Measurements from ENCODE around the gene PDGFRA.

Gene PDGFRA

GRCh38 chr4:54185044-54185780, 43.9 kb upstream of the PDGFRA start (continued):
- no peak for TF ChIP-seq PRDM2 (tag by site-specific recombination; IDR thresholded peaks at IDR 0.05; ENCODE audit: borderline replicate concordance)
- TF ChIP-seq GLIS1 (tag by site-specific recombination; IDR thresholded peaks at IDR 0.05) = no peak
- TF ChIP-seq ZNF768 (tag by site-specific recombination; IDR thresholded peaks at IDR 0.05) = no peak
- TF ChIP-seq ZNF658 (tag by site-specific recombination; IDR thresholded peaks at IDR 0.05) = no peak
- no peak for TF ChIP-seq KLF9 (tag by site-specific recombination; IDR thresholded peaks at IDR 0.05; ENCODE audit: low read depth)
- no peak for TF ChIP-seq SALL2 (tag by site-specific recombination; IDR thresholded peaks at IDR 0.05; ENCODE audit: borderline replicate concordance)
- no peak for TF ChIP-seq ELK4 (IDR thresholded peaks at IDR 0.05; ENCODE audit: borderline replicate concordance, low read depth, low read length)
- TF ChIP-seq ZXDB (tag by site-specific recombination; IDR thresholded peaks at IDR 0.05) = no peak
- no peak for TF ChIP-seq ZNF555 (tag by site-specific recombination; conservative IDR thresholded peaks at IDR 0.05)
- TF ChIP-seq ZNF335 (tag by site-specific recombination; conservative IDR thresholded peaks at IDR 0.05) = no peak
- no peak for TF ChIP-seq ZNF148 (tag by site-specific recombination; IDR thresholded peaks at IDR 0.05; ENCODE audit: borderline replicate concordance)
- TF ChIP-seq ZNF184 (tag by site-specific recombination; IDR thresholded peaks at IDR 0.05) = no peak
- no peak for TF ChIP-seq ZNF571 (tag by site-specific recombination; IDR thresholded peaks at IDR 0.05)
- TF ChIP-seq GLIS2 (tag by site-specific recombination; IDR thresholded peaks at IDR 0.05) = no peak

GRCh38 chr4:54185866-54186265, 43.2 kb upstream of the PDGFRA start:
- ChIA-PET CTCF (no interaction called here), POLR2A (no interaction called here)
- Histone ChIP-seq H3K36me3 (ENCODE audit: control insufficient read depth in 2 of 2, insufficient read depth in 1 of 2, low read length in 2 of 2) (no peaks in the 10 kb centered on the region), H3K4me1 (ENCODE audit: control insufficient read depth, insufficient read depth, low read length) (no peaks in the 10 kb centered on the region), H3K27ac (ENCODE audit: extremely low read depth, low read depth, low read length) (no peak overlapping the region), H3K4me3 (ENCODE audit: low read depth, low read length) (no peak overlapping the region), H3K9me3 (ENCODE audit: control insufficient read depth, insufficient read depth, low read depth, low read length) (no peaks in the 10 kb centered on the region)
- TF ChIP-seq ZNF16 (tag by site-specific recombination; IDR thresholded peaks at IDR 0.05; ENCODE audit: low read depth) (no peak), BCL6B (tag by site-specific recombination; IDR thresholded peaks at IDR 0.05) (no peak), ZNF37A (tag by site-specific recombination; IDR thresholded peaks at IDR 0.05) (no peak), ZNF843 (tag by site-specific recombination; IDR thresholded peaks at IDR 0.05) (no peak), KLF1 (tag by site-specific recombination; IDR thresholded peaks at IDR 0.05) (no peak), ZNF626 (tag by site-specific recombination; IDR thresholded peaks at IDR 0.05) (no peak), ZNF777 (tag by site-specific recombination; IDR thresholded peaks at IDR 0.05; ENCODE audit: borderline replicate concordance) (no peak), ZNF184 (tag by site-specific recombination; IDR thresholded peaks at IDR 0.05) (no peak), ZNF112 (tag by site-specific recombination; IDR thresholded peaks at IDR 0.05) (no peak), ZNF138 (tag by site-specific recombination; IDR thresholded peaks at IDR 0.05; ENCODE audit: borderline replicate concordance) (no peak), HOXD13 (CRISPR knock-in tag; IDR thresholded peaks at IDR 0.05; ENCODE audit: borderline replicate concordance) (no peak)

Data from HEK293 (cell line).